GM21529 (cell line): ENCODE results near the gene CCDC92.

Experiments
- ATAC-seq: cut with Tn5 transposase; IDR thresholded peaks from one replicate; pipeline ENCODE4 v1.9.1; 2021; ENCODE audit not compliant: unreplicated experiment

CCDC92 gene

DNA sequence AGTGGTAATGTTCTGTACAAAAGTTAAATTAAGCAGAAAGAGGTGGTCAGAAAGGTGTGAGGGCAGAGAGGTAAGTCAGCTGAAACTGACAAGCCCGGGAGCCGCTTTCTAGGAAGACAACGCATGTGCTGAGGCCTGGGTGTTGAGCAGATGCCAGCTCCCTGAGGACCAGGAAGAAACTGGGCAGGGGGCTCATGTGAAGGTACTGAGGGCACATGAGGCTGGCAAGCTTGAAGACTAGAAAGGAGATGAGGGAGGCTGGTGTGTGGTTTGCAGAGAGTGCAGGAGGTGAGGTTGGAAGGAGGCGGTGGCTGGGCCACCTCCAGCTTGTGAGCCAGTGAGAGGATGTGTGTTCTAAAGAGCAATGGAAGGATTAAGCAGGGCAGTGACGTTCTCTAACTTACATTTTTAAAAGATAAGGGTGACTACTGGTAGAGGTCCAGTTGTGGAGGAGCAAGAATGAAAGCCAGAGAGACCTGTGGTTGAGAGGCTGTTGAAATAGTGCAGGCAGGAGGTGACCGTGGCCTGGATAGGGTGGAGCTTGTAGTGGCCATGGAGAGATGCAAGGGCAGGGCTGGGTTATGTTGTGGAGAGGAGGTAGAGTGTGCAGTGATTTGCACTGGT is 29.5 kb upstream of the CCDC92 start:
- no peak for ATAC-seq

DNA sequence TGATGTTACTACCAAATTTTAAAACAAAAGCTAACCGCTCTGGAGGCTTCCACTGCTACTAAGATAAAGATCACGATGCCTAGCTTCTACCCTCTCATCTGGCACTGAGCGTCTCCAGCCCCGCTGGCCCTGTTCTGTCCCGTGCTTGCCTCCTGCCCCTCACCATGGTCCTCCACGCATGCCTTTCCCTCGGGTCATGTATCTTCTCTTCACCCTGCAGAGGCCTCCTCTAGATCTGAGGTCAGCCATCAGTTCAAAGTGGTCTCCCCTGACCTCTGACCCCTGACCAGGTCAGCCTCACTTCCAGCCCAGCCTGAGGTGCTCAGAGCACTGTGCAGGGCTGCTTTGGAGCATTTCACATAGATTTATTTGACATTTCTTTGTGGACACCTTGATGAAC is 28.7 kb upstream of the CCDC92 start:
- ATAC-seq: no peak

DNA sequence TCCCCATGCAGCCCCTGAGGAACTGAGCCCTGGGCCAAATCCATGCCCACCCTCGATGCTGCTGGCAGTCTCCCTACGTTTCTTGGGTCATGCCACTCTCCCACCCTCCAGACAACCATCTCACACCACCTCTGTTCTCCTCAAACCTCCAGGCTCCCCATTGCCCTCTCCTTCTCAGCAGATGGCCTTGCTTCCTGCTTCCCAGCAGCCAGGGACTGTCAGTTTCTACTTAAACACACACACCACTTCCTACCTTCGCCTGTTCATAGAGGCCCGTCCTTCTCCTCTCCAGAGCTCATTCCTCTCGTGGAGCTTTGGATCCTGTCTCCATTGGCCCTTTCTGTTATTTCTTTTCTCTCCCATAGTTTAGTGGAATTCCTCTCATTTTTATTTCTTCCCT is 27.5 kb upstream of the CCDC92 start:
- ATAC-seq: no peak

DNA sequence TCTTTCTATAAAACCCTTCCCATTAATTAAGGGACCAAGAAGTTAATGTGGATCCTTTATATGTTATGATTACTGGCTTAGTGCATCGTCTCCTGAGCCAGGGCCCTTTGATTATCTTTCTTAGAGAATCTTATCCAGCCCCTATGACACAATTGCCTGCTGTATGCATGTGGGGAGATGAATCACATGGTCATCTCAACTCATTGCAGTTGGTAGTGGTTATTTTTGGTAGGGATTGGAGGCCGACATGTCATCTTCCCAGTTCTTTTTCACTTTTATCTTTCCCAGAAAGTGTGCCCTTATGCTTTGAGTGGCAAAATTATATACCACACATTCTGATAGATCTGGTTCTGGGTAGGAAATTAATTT is 26.3 kb upstream of the CCDC92 start:
- ATAC-seq: no peak

- no peak for ATAC-seq
Measured at GRCh38 chr12:123998344-123998990, 25.8 kb upstream of the CCDC92 start.

GRCh38 chr12:123997908-123998307 is 25.3 kb upstream of the CCDC92 start:
- no peak for ATAC-seq

DNA sequence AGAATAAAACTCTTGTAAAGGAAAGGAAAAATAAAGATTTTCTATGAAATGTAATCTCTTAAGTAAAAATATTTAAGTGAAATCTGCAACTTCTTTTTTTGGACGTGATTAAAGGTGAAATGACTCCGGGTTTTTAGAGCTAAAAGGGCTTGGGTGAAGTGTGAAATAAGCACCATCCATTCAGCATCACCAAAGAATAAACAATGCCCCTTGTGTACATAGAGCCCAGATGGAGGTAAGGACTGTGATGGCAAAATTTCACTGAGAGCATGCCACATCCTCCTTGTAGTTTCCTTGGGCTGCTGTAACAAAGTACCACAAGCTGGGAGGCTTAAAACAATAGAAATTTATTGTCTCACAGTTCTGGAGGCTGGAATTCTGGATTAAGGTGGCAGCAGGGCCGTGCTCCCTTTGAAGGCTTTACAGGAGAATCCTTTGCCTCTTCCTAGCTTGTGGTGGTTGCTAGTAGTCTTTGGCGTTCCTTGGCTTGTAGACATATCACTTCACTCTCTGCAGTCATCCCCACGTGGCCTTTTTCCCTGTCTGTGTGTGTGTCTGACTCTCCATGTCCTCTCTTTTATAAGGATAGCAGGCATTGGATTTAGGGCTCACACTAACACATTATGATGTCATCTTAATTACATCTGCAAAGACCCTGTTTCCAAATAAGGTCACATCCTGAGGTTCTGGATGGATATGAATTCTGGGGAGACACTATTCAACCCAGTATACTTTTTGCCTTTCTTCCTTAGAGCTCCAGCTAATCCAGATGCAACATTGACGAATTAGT is 24.6 kb upstream of the CCDC92 start:
- no peak for ATAC-seq

GRCh38 chr12:123996581-123996980 is 23.9 kb upstream of the CCDC92 start:
- ATAC-seq: no peak

DNA sequence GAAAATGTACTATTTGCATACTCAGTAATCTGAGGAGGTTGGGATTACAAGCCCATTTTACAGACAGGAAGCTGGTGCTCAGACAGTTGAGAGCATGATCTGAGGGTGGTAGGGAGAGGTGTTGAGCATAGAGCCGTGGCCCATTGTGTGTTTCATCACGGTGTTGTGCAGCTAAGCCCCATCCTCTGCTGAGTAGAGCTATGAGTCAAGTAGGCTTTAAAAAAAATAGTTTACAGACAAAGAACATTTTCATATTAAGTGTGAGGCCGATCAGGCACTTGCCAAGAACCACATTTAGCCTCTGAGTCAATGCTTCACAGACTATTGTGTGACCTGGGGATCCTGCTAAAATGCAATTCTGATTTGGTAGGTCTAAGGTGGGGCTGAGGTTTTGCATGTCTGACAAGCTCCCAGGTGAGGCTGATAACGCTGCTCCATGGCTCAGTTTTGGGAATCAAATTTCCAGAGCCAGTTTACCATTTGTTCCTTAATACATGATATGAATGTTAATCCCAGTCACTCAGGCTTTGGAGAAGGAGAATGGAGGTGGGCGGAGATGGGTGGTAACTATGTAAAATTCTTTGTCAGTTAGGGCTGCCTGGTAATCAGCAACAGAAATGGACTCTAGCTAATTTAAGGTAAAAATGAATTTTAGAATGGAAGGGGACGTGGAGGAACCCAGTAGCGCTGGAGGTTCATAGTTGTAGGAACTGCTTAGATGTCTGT is 22.6 kb upstream of the CCDC92 start:
- no peak for ATAC-seq

DNA sequence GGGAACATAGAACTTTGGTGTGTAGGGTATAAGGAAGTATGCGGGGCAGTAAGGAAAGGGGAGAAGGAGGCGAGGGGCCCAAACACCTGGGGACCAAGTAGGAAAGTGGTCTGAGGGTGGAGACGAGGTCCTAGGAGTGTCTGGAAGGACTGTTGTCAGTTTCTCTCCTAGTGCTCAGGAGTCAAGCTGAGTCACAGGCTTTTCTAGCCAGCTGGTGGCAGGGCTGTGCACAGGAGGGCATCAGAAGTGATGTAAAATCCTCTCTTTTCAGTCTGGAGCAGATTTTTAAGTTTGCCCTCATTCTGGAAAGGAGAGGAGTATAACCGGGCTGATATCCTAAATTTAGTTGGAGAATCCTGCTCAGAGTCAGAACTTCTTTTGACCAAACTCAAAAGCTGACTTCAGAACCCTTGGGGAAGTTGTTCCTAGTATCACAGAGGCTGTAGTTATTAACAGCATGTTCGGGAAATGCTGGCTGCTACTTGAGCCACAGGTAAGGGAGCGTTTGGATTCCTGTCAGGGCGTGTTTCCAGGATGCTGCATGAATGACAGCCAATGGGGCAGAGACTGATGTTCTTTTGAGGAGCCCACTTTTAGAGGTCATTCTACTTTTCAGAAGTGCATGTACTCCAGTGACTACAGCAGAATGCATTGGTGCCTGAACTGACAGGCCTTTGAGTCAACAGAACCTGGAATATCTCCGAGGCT is 19.6 kb upstream of the CCDC92 start:
- ATAC-seq: no peak

GRCh38 chr12:123991372-123991951 is 18.8 kb upstream of the CCDC92 start:
- ATAC-seq: no peak

DNA sequence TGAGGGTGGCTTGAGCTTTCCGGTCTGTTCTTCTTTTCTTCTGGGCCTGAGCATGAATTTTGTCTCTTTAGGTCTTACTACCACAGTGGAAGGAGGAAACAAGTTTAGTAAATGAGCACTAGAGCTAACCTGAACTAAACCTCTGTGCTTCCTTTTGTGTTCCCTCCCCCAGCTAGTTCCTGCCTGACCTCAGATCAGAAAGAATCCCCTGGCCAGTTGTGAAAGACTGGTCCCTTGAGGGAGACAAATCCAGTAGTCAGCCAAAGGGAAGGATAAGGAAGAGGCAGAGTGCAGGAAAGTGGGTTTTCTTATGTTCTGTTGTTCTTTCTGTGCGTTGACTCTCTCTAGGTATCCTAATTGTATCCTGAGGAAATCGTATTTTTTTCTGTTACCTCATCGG is 17.9 kb upstream of the CCDC92 start:
- no peak for ATAC-seq

GRCh38 chr12:123989753-123990152 is 17.1 kb upstream of the CCDC92 start:
- no peak for ATAC-seq

- no peak for ATAC-seq
Measured at GRCh38 chr12:123989168-123989567, 16.5 kb upstream of the CCDC92 start.

- ATAC-seq: no peak
Measured at GRCh38 chr12:123987022-123987421, 14.4 kb upstream of the CCDC92 start.

GRCh38 chr12:123986374-123986965 is 13.8 kb upstream of the CCDC92 start:
- no peak for ATAC-seq

DNA sequence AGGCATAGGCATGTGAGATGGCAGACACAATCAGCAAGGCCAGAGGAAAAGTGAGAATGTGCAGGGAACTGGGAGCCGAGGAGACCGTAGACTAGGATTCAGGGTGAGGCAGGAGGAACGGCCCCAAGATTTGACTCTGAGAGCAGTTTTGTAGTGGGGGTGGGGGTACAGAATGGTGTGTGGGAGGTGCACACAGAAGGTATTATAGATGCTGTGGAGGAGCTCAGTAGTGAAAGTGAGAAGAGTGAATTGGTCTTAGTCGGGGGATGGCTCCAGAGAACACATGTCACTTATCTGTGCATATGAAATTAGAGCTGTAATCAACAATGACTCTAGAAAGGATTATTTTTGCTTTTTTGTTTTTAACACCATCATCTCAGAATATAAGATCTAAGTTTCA is 12.3 kb upstream of the CCDC92 start:
- peak; percentile 48 for ATAC-seq

DNA sequence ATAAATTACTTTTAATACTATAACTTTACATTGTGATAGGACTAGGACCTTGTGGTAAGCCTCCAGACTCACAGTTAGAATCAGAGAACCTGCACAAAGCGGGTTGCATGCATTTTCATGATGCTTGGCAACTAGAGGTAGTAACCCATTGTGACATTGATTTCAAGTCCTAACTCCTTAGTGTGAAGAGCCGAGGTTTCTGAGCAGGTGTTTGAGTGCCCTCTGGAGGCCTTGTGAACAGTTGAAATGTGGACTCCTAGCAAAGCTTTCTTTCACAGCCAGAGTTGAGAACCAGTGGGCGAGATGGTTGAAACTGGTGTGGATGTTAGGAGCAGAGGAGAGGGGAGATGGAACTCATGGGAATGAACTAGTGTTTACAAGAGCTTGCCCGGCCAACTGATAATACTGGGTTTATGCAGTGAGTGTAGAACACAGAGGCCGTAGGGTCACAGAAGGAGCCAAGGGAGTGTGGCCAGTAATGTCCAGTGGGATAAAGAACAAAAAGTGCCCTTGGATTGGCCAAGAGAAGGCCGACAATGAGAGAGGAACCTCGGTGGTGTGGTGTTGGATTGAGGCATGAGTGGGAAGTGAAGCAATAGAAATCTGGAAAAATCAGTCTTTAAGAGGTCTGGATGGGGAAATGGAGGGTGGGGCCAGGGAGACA is 11.3 kb upstream of the CCDC92 start:
- ATAC-seq: peak; percentile 69

- ATAC-seq: no peak
Measured at GRCh38 chr12:123982269-123982668, 9.6 kb upstream of the CCDC92 start.

DNA sequence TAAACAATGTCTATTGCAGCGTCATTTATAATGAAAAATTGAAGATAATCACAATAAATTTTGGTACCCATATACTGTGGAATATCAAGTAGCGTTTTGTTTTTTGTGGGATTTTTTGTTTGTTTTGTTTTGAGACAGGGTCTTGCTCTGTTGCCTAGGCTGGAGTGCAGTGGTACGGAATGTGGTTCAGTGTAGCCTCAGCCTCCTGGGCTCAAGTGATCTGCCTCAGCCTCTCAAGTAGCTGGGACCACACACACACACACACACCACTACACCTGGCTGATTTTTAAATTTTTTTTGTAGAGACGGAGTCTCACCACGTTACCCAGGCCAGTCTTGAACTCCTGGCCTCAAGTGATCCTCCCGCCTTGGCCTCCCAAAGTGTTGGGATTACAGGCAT is 6.9 kb upstream of the CCDC92 start:
- ATAC-seq: no peak
